GM19328 (cell line): ENCODE measurements around the gene MYO1A.
"Not testable (repeated sequence)": the region's sequence is repeated elsewhere in the genome, so short reads cannot be mapped to it uniquely, and the experiment has no call there.

Experiments used
- ATAC-seq: cut with Tn5 transposase; IDR thresholded peaks from one replicate; pipeline ENCODE4 v1.9.1; 2021; ENCODE audit warnings: mild to moderate bottlenecking, moderate library complexity; ENCODE audit not compliant: unreplicated experiment

The MYO1A gene

DNA sequence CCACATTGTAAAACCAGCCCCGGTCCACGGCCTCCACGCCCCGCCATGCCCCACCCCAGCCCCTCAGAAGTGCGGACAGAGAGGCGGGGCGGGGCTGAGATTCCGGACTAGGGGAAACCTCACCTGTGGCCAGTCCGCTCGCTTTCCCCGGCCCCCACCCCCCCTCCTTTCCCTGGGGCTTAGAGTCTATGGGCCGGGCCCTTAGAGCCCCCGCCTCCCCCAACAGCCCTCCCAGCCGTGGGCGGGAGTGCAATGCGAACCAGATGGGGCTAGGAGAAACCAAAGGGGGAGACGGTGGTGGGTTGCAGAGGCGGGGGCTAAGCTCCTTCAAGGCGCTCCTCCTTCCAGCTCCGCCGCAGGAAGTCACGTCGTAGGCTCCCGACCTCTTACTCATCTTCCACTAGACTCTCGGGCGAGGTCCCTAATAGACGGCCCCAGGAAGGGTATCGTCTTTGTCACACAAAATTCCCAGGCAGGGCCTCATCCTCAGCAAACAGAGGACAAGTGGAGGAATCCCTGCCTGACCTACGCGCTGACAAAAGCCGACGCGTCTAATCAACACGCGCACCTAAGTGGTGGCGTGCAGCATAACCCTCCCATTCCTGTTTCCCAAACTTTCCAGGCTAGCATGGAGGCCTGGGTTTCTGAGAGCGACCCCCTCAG, 37.9 kb upstream of the MYO1A start:
- peak; percentile 29 for ATAC-seq

DNA sequence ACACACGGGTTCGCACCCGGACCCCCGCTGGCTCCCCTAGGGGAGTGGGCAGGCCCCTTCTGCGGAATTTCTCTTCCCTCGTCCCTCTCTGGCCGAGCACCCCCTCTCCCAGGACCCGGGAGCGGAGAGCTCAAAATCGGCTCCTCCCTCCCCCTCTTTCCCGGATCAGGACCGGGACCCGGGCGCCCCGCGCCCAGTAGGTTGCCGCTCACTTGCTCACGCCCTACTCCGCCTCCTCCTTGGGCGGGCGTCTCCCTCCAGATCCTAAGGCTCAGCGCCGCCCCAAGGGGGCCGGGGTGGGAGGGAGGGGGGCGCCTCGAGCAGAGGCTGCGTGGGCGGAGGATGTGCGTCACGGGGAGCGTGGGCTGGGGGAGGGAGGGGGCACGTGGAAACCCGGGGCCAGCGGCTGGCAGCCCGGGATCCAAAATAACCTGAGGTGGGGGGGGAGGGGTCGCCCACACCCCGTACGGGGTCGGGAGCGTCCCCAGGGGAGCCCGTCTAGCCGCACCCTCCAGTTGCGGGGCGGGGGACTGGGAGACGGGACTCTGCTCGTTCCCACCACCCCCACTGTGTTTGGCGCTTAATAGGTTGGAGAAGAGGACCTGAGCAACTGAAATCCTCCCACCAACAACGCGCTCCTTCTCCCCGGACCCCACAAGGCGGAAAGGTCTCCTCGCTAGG, 37.2 kb upstream of the MYO1A start:
- peak; percentile 30 for ATAC-seq

DNA sequence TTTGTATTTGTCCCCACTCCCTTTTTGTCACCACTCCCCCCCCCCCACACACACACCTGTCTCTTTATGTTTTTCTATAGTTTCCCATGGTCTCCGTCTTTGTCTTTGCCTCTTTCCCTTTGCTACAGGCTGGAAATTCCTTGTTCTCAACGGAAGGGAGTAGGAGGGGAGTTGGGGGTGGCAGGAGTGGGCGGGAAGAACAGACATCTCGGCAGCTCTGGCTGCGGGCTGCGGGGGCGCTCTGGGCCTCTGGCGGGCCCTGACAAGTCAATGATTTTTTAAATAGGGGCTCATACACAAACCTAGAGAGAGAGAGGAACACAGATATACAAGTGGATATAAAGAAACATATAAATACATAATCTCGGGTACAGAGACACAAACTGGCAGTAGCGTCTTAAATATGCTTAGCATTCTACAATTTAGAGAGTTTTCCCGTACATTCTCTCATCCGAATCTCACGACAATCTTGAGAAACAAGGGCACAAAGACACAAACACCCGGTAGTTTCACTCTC, 36.6 kb upstream of the MYO1A start:
- no peak for ATAC-seq

DNA sequence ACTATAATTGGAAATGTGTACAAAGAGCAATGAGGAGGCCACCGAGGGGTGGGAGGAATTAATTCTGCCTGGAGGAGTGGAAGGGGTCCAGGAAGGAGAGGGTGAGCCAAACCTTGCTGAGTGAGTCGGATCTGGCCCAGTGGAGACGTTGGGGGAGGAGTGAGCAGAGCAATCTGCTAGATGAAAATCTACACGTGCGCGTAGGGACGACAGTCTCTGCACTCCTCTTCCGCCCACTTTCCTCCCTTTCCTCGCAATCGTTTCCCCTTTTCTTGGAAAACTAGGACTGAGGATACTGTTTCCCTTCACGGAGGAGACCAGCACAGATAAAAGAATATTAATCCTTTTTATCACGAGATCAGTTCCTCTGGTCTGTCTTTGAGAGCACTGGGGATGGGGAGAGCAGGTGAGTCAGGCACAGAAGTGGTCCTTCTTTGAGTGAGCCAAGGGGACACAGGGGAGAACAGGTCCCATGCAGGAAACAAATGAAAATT, 36.1 kb upstream of the MYO1A start:
- ATAC-seq: no peak

DNA sequence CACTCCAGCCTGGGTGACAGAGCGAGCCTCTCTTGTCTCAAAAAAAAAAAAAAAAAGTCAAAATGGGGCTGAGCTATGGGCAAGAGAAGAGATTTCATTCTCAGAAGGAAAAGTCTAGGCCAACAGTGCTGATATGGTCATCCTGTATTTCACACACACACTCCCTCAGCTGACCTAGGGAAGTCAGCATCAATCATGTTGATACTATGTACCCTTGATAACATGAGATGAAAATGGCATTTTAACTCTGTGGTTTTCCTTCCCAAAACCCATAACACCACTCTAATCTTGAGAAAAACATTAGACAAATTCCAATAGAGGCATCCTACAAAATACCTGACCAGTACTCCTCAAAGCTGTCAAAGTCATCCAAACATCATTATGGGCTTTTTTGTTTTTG, 30.9 kb upstream of the MYO1A start:
- no peak for ATAC-seq

DNA sequence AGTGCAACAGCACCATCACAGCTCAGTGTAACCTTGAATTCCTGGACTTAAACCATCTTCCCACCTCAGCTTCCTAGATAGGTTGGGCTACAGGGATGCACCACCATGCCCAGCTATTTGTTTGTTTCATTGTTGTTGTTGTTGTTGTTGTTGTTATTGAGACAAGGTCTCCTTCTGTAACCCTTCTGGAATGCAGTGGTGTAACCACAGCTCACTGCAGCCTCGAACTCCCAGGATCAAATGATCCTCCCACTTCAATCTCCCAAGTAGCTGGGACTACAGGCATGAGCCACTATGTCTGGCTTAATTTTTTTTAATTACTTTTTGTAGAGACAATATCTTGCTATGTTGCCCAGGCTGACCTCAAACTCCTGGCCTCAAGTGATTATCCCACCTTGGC, 29.9 kb upstream of the MYO1A start:
- ATAC-seq: no peak

DNA sequence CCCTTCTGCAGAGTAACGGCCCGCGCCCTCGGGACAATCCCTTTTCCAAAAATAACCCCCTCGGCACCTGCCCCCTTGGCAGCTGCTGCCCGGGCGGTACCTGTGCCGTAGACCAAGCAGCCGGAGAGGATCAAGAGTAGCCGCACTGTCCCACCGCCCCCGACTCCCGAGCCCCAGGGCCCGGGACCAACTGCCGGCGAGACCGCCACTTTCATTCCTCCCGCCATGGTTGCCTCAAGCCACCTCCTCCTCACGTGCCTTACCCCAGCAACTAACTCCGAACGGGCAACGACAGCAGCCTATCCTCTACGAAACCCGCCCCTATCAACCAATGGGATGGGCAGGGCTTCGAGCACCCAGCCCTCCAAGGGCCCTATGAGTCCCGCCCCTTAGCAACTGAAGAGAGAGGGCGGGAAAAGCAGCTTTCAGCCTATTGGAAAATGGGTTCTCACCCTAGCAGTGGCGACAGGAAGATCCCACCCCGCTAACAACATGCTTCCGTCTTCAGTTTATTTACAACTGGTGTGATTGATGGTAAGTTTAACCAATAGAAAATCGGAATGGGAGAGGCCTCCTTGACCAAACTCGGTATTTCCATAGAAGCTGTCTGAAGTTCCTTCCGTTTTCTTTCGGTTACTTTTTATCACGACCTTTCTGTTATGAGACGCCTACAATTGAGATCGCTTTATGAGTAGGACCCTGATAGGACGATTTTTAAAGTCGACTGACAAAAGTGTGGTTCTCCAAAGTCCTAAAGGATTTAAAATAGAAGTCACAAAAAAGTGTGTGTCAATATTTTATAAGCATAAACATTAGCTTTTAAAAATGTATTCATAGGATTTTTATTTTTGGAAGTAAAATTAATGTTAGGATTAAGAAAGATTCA, 28.8 kb upstream of the MYO1A start, which contains the start of gene NEMP1:
TSS of gene NEMP1 (minus strand) at position 273 of the 886 bp plus-strand sequence. CDS start at position 227, 46 bp downstream.
- peak; percentile 96 for ATAC-seq

DNA sequence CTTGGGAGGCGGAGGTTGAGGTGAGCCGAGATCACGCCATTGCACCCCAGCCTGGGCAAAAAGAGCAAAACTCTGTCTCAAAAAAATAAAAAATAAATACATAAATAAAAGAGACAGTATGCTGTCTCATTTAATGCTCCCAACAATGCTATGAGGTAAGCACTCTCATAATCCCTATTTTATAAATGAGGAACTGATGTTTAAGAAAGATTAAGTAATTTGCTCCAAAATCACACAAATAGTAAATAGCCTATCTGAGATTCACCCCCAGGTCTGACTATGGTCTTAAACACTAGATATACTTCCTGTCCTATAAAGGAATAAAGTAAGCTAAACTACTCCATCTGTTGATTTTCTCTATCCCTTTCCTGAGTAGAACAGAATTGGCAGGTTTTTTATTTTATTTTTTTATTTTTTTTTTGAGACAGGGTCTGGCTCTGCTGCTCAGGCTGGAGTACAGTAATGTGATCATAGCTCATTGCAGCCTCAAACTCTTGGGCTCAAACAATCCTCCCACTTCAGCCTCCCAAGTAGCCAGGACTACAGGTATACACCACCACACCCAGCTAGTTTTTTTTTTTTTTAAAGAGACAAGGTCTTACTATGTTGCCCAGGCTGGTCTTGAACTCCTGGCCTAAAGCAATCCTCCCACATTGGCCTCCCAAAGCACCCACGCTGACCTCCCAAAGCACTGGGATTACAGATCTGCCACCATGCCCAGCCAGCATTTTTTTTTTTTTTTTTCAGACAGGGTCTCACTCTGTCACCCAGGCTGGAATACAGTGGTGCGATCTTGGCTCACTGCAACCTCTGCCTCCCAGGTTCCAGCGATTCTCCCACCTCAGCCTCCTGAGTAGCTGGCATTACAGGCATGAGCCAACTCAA, 23.9 kb upstream of the MYO1A start:
- ATAC-seq: not testable (repeated sequence)

DNA sequence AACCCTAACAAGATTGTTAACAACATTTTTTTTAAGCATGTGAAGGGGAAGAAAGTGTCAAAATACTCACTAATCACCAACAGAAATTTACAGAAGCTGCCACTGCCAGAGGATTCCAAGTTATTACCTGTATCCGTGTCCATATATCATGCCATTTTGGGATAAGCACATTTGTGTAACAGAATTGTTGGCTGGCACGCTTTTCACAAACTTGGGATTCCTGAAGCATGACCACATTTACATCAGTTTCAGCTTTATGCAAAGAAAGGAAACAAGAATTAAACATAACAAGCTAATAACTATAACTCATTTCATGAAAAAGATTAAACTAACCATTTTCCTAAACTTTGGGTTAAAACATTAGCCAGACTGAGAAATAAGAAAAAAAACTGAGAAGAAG, 22.7 kb upstream of the MYO1A start:
- no peak for ATAC-seq

DNA sequence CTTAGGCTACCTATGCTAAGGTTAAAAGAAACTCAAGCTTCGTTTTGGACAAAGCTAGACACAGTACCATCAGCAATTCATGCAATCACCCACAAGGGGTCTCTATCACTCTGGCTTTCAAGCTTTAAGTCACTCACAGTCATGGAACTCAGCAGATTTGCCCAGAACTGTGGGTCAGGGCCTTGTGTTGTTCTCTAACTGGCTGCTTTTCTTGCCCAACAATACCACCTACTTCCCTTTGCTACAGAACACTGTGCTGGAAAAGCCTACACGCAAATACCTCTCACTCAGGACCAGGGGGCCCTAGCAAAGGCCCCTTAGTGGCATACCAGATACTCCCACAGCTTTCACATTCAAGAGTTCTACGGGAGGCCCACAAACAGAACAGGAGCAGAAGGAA, 19.6 kb upstream of the MYO1A start:
- ATAC-seq: no peak

DNA sequence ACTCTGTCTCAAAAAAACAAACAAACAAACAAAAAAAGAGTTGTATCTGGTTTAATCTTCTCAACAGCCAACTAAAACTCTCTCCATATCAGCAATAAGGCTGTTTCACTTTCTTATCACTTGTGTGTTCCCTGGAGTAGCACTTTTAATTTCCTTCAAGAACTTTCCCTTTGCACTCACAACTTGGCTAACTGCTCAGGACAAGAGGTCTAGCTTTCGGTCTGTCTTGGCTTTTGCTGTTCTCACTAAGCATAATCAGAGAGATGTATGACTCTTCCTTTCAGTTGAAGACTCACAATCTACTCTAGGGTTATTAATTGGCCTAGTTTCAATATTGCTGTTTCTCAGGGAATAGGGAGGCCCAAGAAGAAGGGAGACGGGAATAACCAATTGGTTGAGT, 16.3 kb upstream of the MYO1A start:
- no peak for ATAC-seq

DNA sequence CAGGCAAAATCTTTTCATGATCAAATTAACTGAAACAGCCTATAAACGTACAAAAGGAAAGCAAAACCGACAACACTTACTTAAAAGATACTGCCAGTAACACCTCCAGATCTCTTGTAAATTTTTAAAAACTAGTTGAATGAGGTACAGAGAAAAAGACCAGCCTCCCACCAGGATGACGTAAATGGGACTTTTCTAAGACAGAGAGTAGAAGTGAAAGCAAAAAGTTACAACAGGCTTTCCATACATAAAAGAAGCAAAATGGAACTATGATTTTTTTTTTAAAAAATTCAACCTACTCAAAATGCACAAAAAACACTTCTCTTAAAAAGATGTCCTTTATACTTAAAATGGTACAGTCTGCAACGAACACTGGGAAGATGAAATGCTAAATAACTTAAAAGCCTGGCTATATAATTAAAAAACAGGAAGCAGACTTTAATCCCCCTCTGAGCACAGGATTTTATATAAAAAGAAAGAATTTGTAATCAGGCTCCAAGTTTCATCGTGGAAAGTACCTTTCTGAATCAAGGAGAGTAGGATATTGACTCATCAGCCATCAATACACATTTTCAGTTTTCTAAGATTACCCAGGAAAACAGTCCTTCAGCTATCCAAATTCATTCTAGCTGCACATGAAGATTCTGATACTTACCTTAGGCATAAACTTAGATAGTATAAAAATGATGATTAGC, 14.2 kb upstream of the MYO1A start:
- ATAC-seq: no peak

DNA sequence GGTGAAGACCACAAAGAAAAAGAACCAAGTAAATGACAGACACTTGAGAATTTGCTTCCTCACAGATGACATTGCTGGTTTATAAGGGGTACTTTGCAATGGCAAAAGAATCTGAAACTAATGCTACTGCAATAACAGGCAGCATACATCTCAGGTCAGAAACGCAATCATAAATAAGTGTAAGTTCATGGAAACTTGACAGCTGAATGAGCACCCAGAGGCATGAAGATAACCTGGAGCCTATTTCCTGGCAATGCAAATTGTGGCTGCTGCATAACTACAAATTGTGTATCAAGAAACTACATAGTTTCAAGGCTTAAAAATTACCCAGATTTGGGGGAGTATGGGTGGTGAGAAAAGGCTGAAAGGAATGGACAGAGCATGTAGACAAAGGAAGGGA, 8.5 kb upstream of the MYO1A start:
- ATAC-seq: no peak

DNA sequence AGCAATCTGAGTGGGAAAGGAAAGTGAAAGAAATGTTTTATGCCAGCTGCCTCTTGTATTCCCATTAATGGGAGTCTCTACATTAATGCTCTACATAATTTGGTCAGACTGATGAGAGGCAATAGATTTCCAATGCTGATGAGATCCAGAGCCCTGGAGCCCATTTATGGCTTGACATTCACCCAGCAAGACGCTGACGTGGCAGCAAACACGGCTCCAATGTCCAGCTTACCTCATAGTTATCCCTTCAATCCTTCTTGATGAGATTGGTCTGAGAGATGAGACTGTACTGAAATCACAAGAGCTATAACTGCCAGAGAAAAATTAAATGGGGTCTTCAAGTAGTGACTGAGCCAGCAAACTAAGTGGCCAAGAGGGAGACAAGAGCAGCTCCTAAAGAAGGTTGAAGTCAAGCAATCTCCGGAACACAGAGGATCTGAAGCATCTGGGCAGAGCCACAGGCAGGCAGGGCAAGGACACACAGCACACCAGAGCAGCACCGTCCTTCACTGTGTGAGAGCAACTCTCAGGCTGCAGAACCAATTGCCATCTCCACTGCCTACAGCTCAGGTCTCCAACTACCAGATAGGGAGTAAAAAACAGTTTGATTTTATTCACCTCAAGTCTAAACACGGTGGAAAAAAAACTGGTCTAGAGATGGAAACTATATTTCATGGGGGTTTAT, 7.3 kb upstream of the MYO1A start:
- no peak for ATAC-seq

DNA sequence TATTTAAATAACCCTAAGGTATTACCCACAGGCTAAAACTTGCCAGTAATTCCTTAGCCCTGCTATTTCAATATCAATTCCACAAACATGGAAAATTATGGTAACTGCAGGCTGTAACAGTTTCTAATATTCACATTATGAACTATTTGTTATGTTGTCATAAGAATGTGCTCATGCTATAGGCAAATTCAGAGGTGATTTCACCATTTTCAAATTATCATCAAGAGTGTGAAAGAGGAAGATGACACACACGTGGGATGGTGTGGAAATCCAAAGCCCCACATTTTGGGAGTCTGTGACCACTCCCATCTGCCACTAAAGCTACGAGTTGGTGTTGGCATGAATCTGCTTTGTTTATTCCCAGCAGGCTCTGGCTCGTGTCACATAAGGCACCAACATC, 5.9 kb upstream of the MYO1A start:
- ATAC-seq: no peak

DNA sequence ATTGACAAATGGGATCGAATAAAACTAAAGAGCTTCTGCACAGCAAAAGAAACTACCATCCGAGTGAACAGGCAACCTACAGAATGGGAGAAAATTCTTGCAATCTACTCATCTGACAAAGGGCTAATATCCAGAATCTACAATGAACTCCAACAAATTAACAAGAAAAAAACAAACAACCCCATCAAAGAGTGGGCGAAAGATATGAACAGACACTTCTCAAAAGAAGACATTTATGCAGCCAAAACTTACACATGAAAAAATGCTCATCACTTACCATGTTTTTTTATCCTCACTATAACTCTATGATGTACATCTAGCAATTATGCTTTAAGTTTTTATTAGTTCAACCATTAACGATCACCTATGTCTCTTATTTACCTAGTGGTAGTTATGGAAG, 4.0 kb upstream of the MYO1A start:
- ATAC-seq: not testable (repeated sequence)

DNA sequence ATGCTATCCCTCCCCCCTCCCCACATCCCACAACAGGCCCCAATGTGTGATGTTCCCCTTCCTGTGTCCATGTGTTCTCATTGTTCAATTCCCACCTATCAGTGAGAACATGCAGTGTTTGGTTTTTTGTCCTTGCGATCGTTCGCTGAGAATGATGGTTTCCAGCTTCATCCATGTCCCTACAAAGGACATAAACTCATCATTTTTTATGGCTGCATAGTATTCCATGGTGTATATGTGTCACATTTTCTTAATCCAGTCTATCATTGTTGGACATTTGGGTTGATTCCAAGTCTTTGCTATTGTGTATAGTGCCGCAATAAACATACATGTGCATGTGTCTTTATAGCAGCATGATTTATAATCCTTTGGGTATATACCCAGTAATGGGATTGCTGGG, 3.2 kb upstream of the MYO1A start:
- not testable (repeated sequence) for ATAC-seq

DNA sequence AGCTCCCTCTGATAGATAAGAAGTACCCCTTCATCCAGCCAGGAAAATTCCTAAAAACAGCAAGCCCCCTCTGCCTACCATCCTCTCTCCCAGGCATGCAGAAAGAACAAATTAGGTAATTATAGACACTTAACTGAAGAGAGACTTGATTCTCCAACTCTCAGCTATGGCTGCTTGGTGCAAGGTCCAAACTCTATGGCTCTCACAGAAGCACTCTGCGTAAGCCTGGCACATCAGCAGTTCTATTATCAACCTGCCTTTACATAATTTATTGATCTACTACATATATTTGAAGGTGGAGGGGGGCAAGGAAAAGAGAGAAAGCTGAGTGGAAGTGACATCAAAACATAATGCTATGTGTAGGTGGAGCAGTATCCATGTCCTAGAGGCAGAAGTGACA, 1.1 kb upstream of the MYO1A start:
- no peak for ATAC-seq

DNA sequence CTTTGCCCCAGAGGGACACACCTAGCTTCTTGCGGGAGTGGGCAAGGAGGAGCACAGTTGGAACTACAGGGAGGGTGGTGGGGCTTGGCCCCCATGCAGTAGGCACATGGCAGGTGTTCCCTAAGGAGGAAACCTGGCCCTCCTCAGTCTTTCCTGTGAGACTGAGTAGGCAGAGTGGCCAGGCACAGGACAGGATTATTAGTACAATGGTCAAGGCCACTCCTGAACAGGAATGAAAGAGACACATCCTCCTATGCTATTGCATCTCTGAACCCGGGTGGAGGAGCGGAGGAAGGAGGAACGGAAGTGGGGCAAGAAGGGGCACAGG, 846 bp downstream of the MYO1A start:
- no peak for ATAC-seq
